Osteoblast (primary cell): ENCODE measurements around the gene PITX3. TPM values are rescaled to one million over a fixed set of nuclear protein-coding genes. Genes with fewer than 3 reads are reported as not detected.
A peak's percentile ranks its signal among the peaks of the same experiment; 100 is the strongest.

Experiments
- DNase-seq: peaks from one replicate; pipeline ENCODE4 v3.0.0; 2011; ENCODE audit warnings: low spot score, mixed read lengths; ENCODE audit not compliant: insufficient read length; ENCODE audit errors: missing footprints
- H2AFZ ChIP-seq: 2 replicates; pipeline ENCODE4 v1.6.0; 2011; ENCODE audit warnings: mild to moderate bottlenecking, low read length
- H3K27ac ChIP-seq: 2 replicates; pipeline ENCODE4 v1.5.1; 2011; ENCODE audit warnings: mild to moderate bottlenecking, low read depth, low read length, moderate library complexity
- H3K27me3 ChIP-seq: 2 replicates; pipeline ENCODE4 v1.6.0; 2012; ENCODE audit warnings: mild to moderate bottlenecking, control low read depth, inconsistent platforms, low read length, moderate library complexity; ENCODE audit not compliant: insufficient read depth
- H3K36me3 ChIP-seq: 2 replicates; pipeline ENCODE4 v1.5.1; 2011; ENCODE audit warnings: mild to moderate bottlenecking, low read length, control low read depth, moderate library complexity; ENCODE audit not compliant: insufficient read depth
- H3K4me1 ChIP-seq: 2 replicates; pipeline ENCODE4 v1.5.1; 2011; ENCODE audit warnings: mild to moderate bottlenecking, low read length, control low read depth, moderate library complexity; ENCODE audit not compliant: insufficient read depth
- H3K4me2 ChIP-seq: 2 replicates; pipeline ENCODE4 v1.6.0; 2011; ENCODE audit warnings: mild to moderate bottlenecking, low read length; ENCODE audit not compliant: insufficient read depth
- H3K4me3 ChIP-seq: fragments of 200-600 bp; sonication (generic); 3 replicates; pipeline ENCODE4 v1.5.1; 2012; ENCODE audit warnings: mild to moderate bottlenecking, low read length, inconsistent platforms; ENCODE audit not compliant: insufficient read depth
- H3K79me2 ChIP-seq: 2 replicates; pipeline ENCODE4 v1.6.0; 2012; ENCODE audit warnings: mild to moderate bottlenecking, low read length, control low read depth, inconsistent platforms; ENCODE audit not compliant: insufficient read depth
- H3K9me3 ChIP-seq: 2 replicates; pipeline ENCODE4 v1.5.1; 2011; ENCODE audit warnings: low read depth, low read length, control low read depth
- H4K20me1 ChIP-seq: 2 replicates; pipeline ENCODE4 v1.6.0; 2012; ENCODE audit warnings: mild to moderate bottlenecking, low read length, control low read depth; ENCODE audit not compliant: insufficient read depth
- CTCF ChIP-seq: IDR thresholded peaks from 2 replicates; pipeline ENCODE4 v1.5.1; 2011; ENCODE audit warnings: mild to moderate bottlenecking, low read depth, low read length, moderate library complexity; ENCODE audit errors: extremely low read depth
- total RNA-seq: library from RNA; depleted of rRNA; stranded (reverse); fragments of >200 nt; gene quantifications from 2 replicates; pipeline ENCODE4 v1.2.3, GENCODE V29; 2012

The PITX3 gene
- total RNA-seq, 1 donor, result under 0.01 TPM

- Histone ChIP-seq H3K4me1 (peaks cover 11% of the 10 kb centered on the region), H3K9me3 (no peaks in the 10 kb centered on the region), H4K20me1 (peaks cover 68% of the 10 kb centered on the region), H3K27ac (no peak overlapping the region), H3K79me2 (peaks cover 89% of the 10 kb centered on the region), H2AFZ (no peak overlapping the region), H3K4me2 (no peak overlapping the region), H3K4me3 (no peak overlapping the region), H3K36me3 (peaks cover 11% of the 10 kb centered on the region), H3K27me3 (no peaks in the 10 kb centered on the region)
- no peak for TF ChIP-seq CTCF
- DNase-seq, result no peak
These were observed 37.8 kb upstream of the PITX3 start for GRCh38 chr10:102279104-102279503.

GRCh38 chr10:102275343-102275742 is 34.0 kb upstream of the PITX3 start:
- H3K27me3 ChIP-seq, result no peaks in the 10 kb centered on the region
- H3K27ac ChIP-seq, result no peak overlapping the region
- H3K9me3 ChIP-seq, result no peaks in the 10 kb centered on the region
- peaks cover 66% of the 10 kb centered on the region for H4K20me1 ChIP-seq
- no peak overlapping the region for H2AFZ ChIP-seq
- TF ChIP-seq CTCF, result no peak
- DNase-seq, result no peak
- peaks cover 5% of the 10 kb centered on the region for H3K36me3 ChIP-seq
- H3K4me2 ChIP-seq, result no peak overlapping the region
- H3K4me1 ChIP-seq, result peaks cover 14% of the 10 kb centered on the region
- H3K4me3 ChIP-seq, result no peak overlapping the region
- peaks cover 90% of the 10 kb centered on the region for H3K79me2 ChIP-seq

GRCh38 chr10:102274062-102274461 is 32.8 kb upstream of the PITX3 start:
- Histone ChIP-seq H3K36me3 (peaks cover 5% of the 10 kb centered on the region), H3K4me2 (no peak overlapping the region), H3K4me3 (no peak overlapping the region), H3K79me2 (peaks cover 87% of the 10 kb centered on the region), H3K27ac (no peak overlapping the region), H3K27me3 (no peaks in the 10 kb centered on the region), H3K4me1 (peaks cover 16% of the 10 kb centered on the region), H3K9me3 (no peaks in the 10 kb centered on the region), H2AFZ (no peak overlapping the region), H4K20me1 (peaks cover 60% of the 10 kb centered on the region)
- no peak for TF ChIP-seq CTCF
- DNase-seq, result no peak

- no peaks in the 10 kb centered on the region for H3K36me3 ChIP-seq
- peak overlapping the region; percentile 15 for H3K27ac ChIP-seq
- peaks cover 73% of the 10 kb centered on the region for H3K79me2 ChIP-seq
- H3K4me1 ChIP-seq, result peaks cover 31% of the 10 kb centered on the region
- H3K9me3 ChIP-seq, result no peaks in the 10 kb centered on the region
- peak overlapping the region; percentile 2 for H3K4me2 ChIP-seq
- peaks cover 67% of the 10 kb centered on the region for H4K20me1 ChIP-seq
- H3K4me3 ChIP-seq, result no peak overlapping the region
- no peaks in the 10 kb centered on the region for H3K27me3 ChIP-seq
- TF ChIP-seq CTCF, result no peak
- no peak for DNase-seq
- H2AFZ ChIP-seq, result no peak overlapping the region
These were observed 27.7 kb upstream of the PITX3 start for GRCh38 chr10:102269017-102269416.
